Cardiac muscle cell (in vitro differentiated cells and primary cell): Measurements from ENCODE around the gene ARFIP2. TPM values are rescaled to one million over a fixed set of nuclear protein-coding genes. Genes with fewer than 3 reads are reported as not detected.

Experiments
- DNase-seq, 2 donors: peaks; one replicate each; pipeline versions ENCODE4 v3.0.0 to v3.0.0-alpha.2; 2010 to 2017; ENCODE audit warnings: low read depth in 1 of 2, low spot score in 1 of 2
- H3K27ac ChIP-seq: fragments of 200-600 bp; sonication (generic); 2 replicates; pipeline ENCODE4 v1.5.1; 2016
- H3K27me3 ChIP-seq: fragments of 200-600 bp; sonication (generic); 2 replicates; pipeline ENCODE4 v1.6.0; 2016; ENCODE audit warnings: control low read depth
- H3K36me3 ChIP-seq: fragments of 200-600 bp; sonication (generic); 2 replicates; pipeline ENCODE4 v1.5.1; 2016; ENCODE audit warnings: control low read depth
- H3K4me1 ChIP-seq: fragments of 200-600 bp; sonication (generic); 2 replicates; pipeline ENCODE4 v1.8.1; 2017; ENCODE audit warnings: low read depth, mild to moderate bottlenecking, mixed run types
- H3K4me3 ChIP-seq: fragments of 200-600 bp; sonication (generic); 2 replicates; pipeline ENCODE4 v1.5.1; 2016; ENCODE audit warnings: mild to moderate bottlenecking
- H3K9me3 ChIP-seq: fragments of 200-600 bp; sonication (generic); 2 replicates; pipeline ENCODE4 v1.5.1; 2017; ENCODE audit warnings: low read depth, mild to moderate bottlenecking, control low read depth
- polyA plus RNA-seq: library from polyadenylated mRNA; unstranded; fragments of >200 nt; fragmentation: Nextera tagmentation; extraction: Ambion mirVana; gene quantifications from 2 replicates; pipeline ENCODE4 v1.2.1, GENCODE V29; 2016
- total RNA-seq: library from RNA; depleted of rRNA; stranded (reverse); fragments of >200 nt; gene quantifications from 2 replicates; pipeline ENCODE4 v1.2.3, GENCODE V29; 2016
- TF ChIP-seq, protein P1 (sequence below): IDR thresholded peaks from 2 replicates; pipeline ENCODE4 v1.5.1; 2012; ENCODE audit warnings: low read depth, mild to moderate bottlenecking, low read length

Gene ARFIP2
- total and polyA plus RNA-seq, 2 experiments from 2014 or later = 52.7 to 68.9 TPM

DNA sequence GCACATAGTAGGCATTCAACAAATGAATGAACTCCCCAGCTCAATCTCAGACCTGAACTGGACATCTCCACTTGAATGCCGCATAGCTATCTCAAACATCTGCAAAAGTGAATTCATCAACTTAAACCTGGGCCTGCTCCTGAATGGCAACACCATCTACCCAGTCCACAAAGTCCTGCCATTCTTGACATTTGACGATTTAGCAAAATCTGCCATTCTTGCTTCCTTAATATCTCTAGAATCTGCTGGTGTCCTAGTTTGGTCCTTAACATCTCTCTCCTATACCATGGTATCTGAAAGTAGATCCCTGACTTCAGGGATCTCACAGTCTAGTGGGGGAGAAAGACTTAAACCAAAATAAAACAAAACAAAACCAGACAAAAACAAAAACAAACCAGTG, 28.0 kb downstream of the ARFIP2 start:
- H3K9me3 ChIP-seq = no peaks in the 10 kb centered on the region
- H3K27me3 ChIP-seq = no peaks in the 10 kb centered on the region
- H3K4me3 ChIP-seq = no peak overlapping the region
- H3K36me3 ChIP-seq = peaks cover 7% of the 10 kb centered on the region
- TF ChIP-seq, protein P1, sequence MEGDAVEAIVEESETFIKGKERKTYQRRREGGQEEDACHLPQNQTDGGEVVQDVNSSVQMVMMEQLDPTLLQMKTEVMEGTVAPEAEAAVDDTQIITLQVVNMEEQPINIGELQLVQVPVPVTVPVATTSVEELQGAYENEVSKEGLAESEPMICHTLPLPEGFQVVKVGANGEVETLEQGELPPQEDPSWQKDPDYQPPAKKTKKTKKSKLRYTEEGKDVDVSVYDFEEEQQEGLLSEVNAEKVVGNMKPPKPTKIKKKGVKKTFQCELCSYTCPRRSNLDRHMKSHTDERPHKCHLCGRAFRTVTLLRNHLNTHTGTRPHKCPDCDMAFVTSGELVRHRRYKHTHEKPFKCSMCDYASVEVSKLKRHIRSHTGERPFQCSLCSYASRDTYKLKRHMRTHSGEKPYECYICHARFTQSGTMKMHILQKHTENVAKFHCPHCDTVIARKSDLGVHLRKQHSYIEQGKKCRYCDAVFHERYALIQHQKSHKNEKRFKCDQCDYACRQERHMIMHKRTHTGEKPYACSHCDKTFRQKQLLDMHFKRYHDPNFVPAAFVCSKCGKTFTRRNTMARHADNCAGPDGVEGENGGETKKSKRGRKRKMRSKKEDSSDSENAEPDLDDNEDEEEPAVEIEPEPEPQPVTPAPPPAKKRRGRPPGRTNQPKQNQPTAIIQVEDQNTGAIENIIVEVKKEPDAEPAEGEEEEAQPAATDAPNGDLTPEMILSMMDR = no peak
- H3K27ac ChIP-seq = no peak overlapping the region
- peaks cover 6% of the 10 kb centered on the region for H3K4me1 ChIP-seq
- DNase-seq = no peak

DNA sequence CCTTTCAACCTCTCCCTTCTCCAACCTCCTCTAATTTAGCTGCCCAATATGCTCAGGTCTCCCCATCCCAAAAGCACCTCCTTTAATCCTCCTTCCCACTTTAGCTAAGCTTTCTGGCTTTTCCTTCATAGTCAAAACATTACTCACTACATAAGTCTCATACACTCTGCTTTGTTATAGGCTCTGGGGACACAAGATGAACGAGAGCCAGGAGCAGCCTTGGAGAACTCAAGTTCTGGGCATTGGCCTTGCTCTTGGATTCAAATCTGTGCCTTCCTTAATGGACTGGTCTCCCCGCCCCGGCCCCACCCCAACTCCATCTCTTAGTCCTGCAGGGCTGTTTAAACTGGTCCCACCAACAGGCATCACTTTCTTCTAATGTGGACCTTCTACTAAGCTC, 28.9 kb downstream of the ARFIP2 start:
- Histone ChIP-seq H3K27me3 (no peaks in the 10 kb centered on the region), H3K36me3 (peaks cover 7% of the 10 kb centered on the region), H3K27ac (no peak overlapping the region), H3K4me3 (no peak overlapping the region), H3K9me3 (no peaks in the 10 kb centered on the region), H3K4me1 (peaks cover 6% of the 10 kb centered on the region)
- no peak for DNase-seq
- TF ChIP-seq, protein P1 = no peak

DNA sequence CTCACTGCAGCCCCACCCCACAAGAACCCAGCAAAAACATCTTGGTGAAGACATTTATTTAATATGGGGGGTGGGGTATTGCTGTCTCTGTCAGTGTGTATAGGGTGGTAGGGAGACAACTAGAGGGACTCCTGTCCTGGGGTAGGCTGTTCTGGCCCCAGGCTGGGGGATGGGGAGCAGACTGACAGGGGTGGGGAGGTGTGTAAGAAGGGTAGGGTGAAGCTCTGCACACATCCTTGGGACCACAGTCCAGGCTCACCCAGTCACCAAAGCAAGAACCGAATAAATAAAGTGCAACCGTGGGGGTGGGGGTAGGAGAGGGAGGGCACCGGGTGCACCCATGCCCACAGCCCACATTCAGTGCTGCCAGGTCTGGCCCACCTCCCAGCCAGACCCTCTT, 32.6 kb downstream of the ARFIP2 start:
- H3K27ac ChIP-seq = no peak overlapping the region
- H3K27me3 ChIP-seq = no peaks in the 10 kb centered on the region
- no peak for DNase-seq
- peaks cover 2% of the 10 kb centered on the region for H3K36me3 ChIP-seq
- no peak overlapping the region for H3K4me3 ChIP-seq
- no peaks in the 10 kb centered on the region for H3K9me3 ChIP-seq
- TF ChIP-seq, protein P1 = no peak
- H3K4me1 ChIP-seq = no peaks in the 10 kb centered on the region

DNA sequence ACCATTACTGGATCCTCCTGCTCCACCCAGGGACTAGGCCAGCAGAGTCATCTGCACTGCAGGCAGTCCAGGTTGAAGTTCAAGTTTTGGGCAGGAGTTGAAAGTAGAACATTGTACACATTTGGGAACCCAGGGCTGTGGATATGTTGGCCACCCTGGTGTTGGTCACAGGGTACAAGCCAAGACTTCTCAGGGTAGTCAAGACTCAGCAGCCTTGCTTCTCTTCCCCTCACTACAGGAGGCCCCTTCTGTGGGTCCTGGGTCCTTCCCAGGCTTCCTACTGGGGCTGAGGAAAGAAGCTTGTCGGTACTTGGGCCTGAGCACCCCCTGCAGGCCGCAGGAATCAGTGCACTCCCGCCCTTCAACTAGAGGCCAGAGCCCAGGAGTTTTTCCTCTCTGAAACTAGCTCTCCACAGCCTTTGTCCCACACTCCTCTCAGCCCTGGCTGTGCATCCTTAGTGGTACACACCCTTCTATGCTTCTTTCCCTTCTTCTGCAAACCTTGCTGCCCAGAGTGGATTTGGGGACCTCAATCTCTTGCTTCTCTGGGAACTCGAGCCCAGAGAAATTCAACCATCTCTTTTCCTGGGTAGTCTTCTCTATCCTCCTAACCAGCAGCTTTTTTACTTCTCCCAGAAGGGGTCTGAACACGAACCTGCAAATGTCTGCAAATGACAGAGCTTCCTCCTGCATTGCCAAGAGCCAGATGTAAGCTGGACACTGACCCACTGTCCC, 37.7 kb downstream of the ARFIP2 start:
- no peaks in the 10 kb centered on the region for H3K27me3 ChIP-seq
- H3K27ac ChIP-seq = no peak overlapping the region
- no peak overlapping the region for H3K4me3 ChIP-seq
- TF ChIP-seq, protein P1 = peak; percentile 88
- no peaks in the 10 kb centered on the region for H3K9me3 ChIP-seq
- peaks cover 15% of the 10 kb centered on the region for H3K4me1 ChIP-seq
- peak; percentile 72 to 76 for DNase-seq
- no peaks in the 10 kb centered on the region for H3K36me3 ChIP-seq

DNA sequence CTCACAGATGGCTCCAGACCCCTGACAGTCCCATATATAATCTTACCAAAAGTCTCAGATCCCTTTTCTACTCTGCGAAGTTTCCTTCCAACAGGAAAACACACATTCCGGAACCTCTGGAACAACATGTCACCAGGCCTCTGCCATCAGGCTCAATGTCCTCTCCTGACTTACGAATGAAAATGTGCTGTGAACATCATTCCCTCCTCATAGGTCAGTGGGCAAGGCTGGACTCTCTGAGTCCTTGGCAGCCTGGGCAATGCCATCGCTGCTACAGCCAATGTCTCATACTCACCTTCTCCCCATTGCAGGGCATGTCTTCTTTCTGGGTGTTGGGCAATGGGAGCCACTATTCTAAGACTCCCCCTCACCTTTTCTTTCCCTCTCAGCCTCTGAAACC, 38.7 kb downstream of the ARFIP2 start:
- Histone ChIP-seq H3K36me3 (no peaks in the 10 kb centered on the region), H3K27ac (no peak overlapping the region), H3K27me3 (no peaks in the 10 kb centered on the region), H3K9me3 (no peaks in the 10 kb centered on the region), H3K4me3 (no peak overlapping the region), H3K4me1 (peaks cover 15% of the 10 kb centered on the region)
- TF ChIP-seq, protein P1 = no peak
- DNase-seq = no peak
